Endothelial cell of umbilical vein (primary cell): Measurements from ENCODE around the gene ANGPT4. TPM values are rescaled to one million over a fixed set of nuclear protein-coding genes. Genes with fewer than 3 reads are reported as not detected.

Experiments
- BruUV-seq: library from RNA; stranded (reverse); fragments of 400-500 nt; replicated peaks from 2 replicates; lab custom pipeline; 2021; lab: Mats Ljungman, UMichigan
- CTCF ChIA-PET: fragments of 300-600, 350-600 bp; sonication (Branson Sonifier 250); formaldehyde crosslinking; loops from one replicate; lab custom pipeline; 2021; ENCODE audit warnings: antibody characterized with exemption, inconsistent platforms; lab: Charles Lee
- POLR2A ChIA-PET: fragments of 300-600, 350-600 bp; sonication (Branson Sonifier 250); formaldehyde crosslinking; loops from one replicate; lab custom pipeline; 2021; ENCODE audit warnings: antibody characterized with exemption, inconsistent platforms; lab: Charles Lee
- DNase-seq: peaks from one replicate; pipeline ENCODE4 v3.0.0-alpha.2; 2011; ENCODE audit warnings: low read depth, low spot score
- FAIRE-seq: peaks from 2 replicates; lab custom pipeline; 2011; peaks lifted over from hg19 to GRCh38; lab: Jason Lieb, UNC
- H2AFZ ChIP-seq: 2 replicates; pipeline ENCODE4 v1.6.0; 2012; ENCODE audit warnings: low read depth, low read length, control low read depth, inconsistent platforms
- H3K27ac ChIP-seq: 2 replicates; pipeline ENCODE4 v1.5.1; 2011; ENCODE audit warnings: low read depth, mild to moderate bottlenecking, control low read depth, low read length, moderate library complexity; ENCODE audit not compliant: insufficient read depth
- H3K27me3 ChIP-seq, 2 experiments: 2 replicates each; pipeline versions ENCODE4 v1.6.0 to v1.6.1; 2011; ENCODE audit warnings: low read length in 2 of 2, mixed read lengths in 1 of 2; ENCODE audit not compliant: control insufficient read depth in 2 of 2, insufficient read depth in 2 of 2
- H3K36me3 ChIP-seq, 2 experiments: 2 replicates in 1 of 2; 3 replicates in 1 of 2; pipeline ENCODE4 v1.5.1; 2011; ENCODE audit warnings: low read length in 2 of 2, mild to moderate bottlenecking in 1 of 2, moderate library complexity in 1 of 2; ENCODE audit not compliant: control insufficient read depth in 2 of 2, insufficient read depth in 2 of 2; ENCODE audit errors: extremely low read depth in 1 of 2
- H3K4me1 ChIP-seq: 3 replicates; pipeline ENCODE4 v1.5.1; 2011; ENCODE audit warnings: mild to moderate bottlenecking, low read length; ENCODE audit not compliant: control insufficient read depth, insufficient read depth; ENCODE audit errors: extremely low read depth
- H3K4me2 ChIP-seq: 2 replicates; pipeline ENCODE4 v1.6.1; 2011; ENCODE audit warnings: low read length, control low read depth, mixed read lengths; ENCODE audit not compliant: insufficient read depth
- H3K4me3 ChIP-seq, 3 experiments: fragments of 200-600 bp in 1 of 3; sonication (generic), shearing (Covaris generic) in 1 of 3; replicated peaks in 1 of 3; 2 replicates each; pipeline ENCODE4 v1.5.1; 2011 to 2016; ENCODE audit warnings: control low read depth in 3 of 3, low read length in 3 of 3, mild to moderate bottlenecking in 2 of 3, inconsistent platforms in 1 of 3, low read depth in 1 of 3, moderate library complexity in 1 of 3; ENCODE audit not compliant: insufficient read depth in 1 of 3
- H3K79me2 ChIP-seq: 2 replicates; pipeline ENCODE4 v1.6.0; 2012; ENCODE audit warnings: low read length, inconsistent platforms; ENCODE audit not compliant: control insufficient read depth, insufficient read depth
- H3K9ac ChIP-seq: replicated peaks from 2 replicates; pipeline ENCODE3; 2011; ENCODE audit warnings: low read length, control low read depth; ENCODE audit not compliant: insufficient read depth; ENCODE audit errors: extremely low read depth
- H3K9me1 ChIP-seq: replicated peaks from 3 replicates; pipeline ENCODE4 v1.6.0; 2011; ENCODE audit warnings: mild to moderate bottlenecking, low read length; ENCODE audit not compliant: control insufficient read depth, insufficient read depth; ENCODE audit errors: extremely low read depth
- H3K9me3 ChIP-seq: replicated peaks from 2 replicates; pipeline ENCODE4 v1.5.1; 2012; ENCODE audit warnings: low read length, inconsistent platforms; ENCODE audit not compliant: control insufficient read depth, insufficient read depth
- H4K20me1 ChIP-seq: replicated peaks from 2 replicates; pipeline ENCODE3; 2011; ENCODE audit warnings: mild to moderate bottlenecking, low read length; ENCODE audit not compliant: control insufficient read depth, insufficient read depth; ENCODE audit errors: extremely low read depth
- CTCF ChIP-seq, 2 donors: IDR thresholded peaks; 1 replicate in 1 of 2; 2 replicates in 1 of 2; pipeline ENCODE4 v1.5.1; 2011; ENCODE audit warnings: low read length in 2 of 2, mild to moderate bottlenecking in 2 of 2, moderate library complexity in 2 of 2, control low read depth in 1 of 2, inconsistent platforms in 1 of 2, low read depth in 1 of 2; ENCODE audit not compliant: insufficient read depth in 1 of 2; ENCODE audit errors: extremely low read depth in 1 of 2
- EZH2 ChIP-seq: IDR thresholded peaks from 2 replicates; pipeline ENCODE4 v1.6.1; 2012; ENCODE audit warnings: borderline replicate concordance, low read depth, mild to moderate bottlenecking, moderate library complexity, low read length, inconsistent platforms; ENCODE audit not compliant: severe bottlenecking
- FOS ChIP-seq: IDR thresholded peaks from 2 replicates; pipeline ENCODE4 v1.6.1; 2011; ENCODE audit warnings: mild to moderate bottlenecking, low read length, moderate library complexity, borderline replicate concordance; ENCODE audit not compliant: insufficient read depth
- GATA2 ChIP-seq: IDR thresholded peaks from 2 replicates; pipeline ENCODE4 v1.7.0; 2011; ENCODE audit warnings: low read depth, mild to moderate bottlenecking, moderate library complexity, mixed read lengths, low read length; ENCODE audit not compliant: insufficient read length, insufficient read depth
- JUN ChIP-seq: IDR thresholded peaks from 2 replicates; pipeline ENCODE4 v1.6.1; 2011; ENCODE audit warnings: borderline replicate concordance, low read depth; ENCODE audit not compliant: insufficient read length, insufficient read depth
- MAX ChIP-seq: IDR thresholded peaks from 2 replicates; pipeline ENCODE4 v1.6.1; 2011; ENCODE audit not compliant: insufficient read depth, insufficient read length
- MYC ChIP-seq: IDR thresholded peaks from one replicate; pipeline ENCODE4 v1.6.1; 2011; ENCODE audit warnings: mild to moderate bottlenecking, low read depth, low read length
- POLR2A ChIP-seq: IDR thresholded peaks from 2 replicates; pipeline ENCODE4 v1.6.1; 2012; ENCODE audit warnings: low read depth, mild to moderate bottlenecking, control low read depth, low read length
- POLR2AphosphoS5 ChIP-seq: IDR thresholded peaks from 2 replicates; pipeline ENCODE4 v1.6.1; 2012; ENCODE audit warnings: low read depth, mild to moderate bottlenecking, control low read depth, low read length, moderate library complexity; ENCODE audit not compliant: insufficient read depth
- dilution Hi-C: fragments of 300-500 bp; cut with MboI; formaldehyde crosslinking; loops from one replicate; pipeline ENCODE4 v1.15.0; 2019; ENCODE audit warnings: low sequenced_read_pairs; ENCODE audit not compliant: extremely low pct_ligation_motif_present
- intact Hi-C: fragments of 100-400 bp; cut with micrococcal nuclease; formaldehyde crosslinking; loops from one replicate; pipeline ENCODE4 v1.10.0; 2022
- polyA plus RNA-seq, 4 experiments: library from polyadenylated mRNA; depleted of rRNA in 3 of 4; stranded (reverse) in 3 of 4; unstranded in 1 of 4; fragments of >200 nt; gene quantifications; 2 replicates each; pipeline versions ENCODE4 v1.2.1 to v1.2.3, GENCODE V29; 2011 to 2012; ENCODE audit warnings: missing spikeins in 1 of 4
- total RNA-seq: library from RNA; stranded (reverse); gene quantifications from 2 replicates; pipeline ENCODE4 v1.2.3, GENCODE V29; 2021

Gene ANGPT4
- total and polyA plus RNA-seq, 2 donors (not counting 3 experiments of a cell fraction or from before 2014, with no cell fraction given), result not detected

GRCh38 chr20:887137-887536 lies 29.0 kb downstream of the ANGPT4 start:
- intact Hi-C loops, result loop anchor here (1.0 kb wide), 1 partner anchor 68 kb away; no protein-coding TSS in a partner anchor
- Histone ChIP-seq H3K79me2 (no peaks in the 10 kb centered on the region), H4K20me1 (no peaks in the 10 kb centered on the region), H3K36me3 (no peaks in the 10 kb centered on the region), H3K4me3 (no peak overlapping the region), H3K27ac (no peak overlapping the region), H3K27me3 (peaks cover 10 to 12% of the 10 kb centered on the region in 2 experiments), H3K9me3 (no peaks in the 10 kb centered on the region), H2AFZ (no peak overlapping the region), H3K9me1 (no peaks in the 10 kb centered on the region), H3K9ac (no peak overlapping the region), H3K4me2 (no peak overlapping the region), H3K4me1 (no peaks in the 10 kb centered on the region)
- no peak for DNase-seq
- POLR2A ChIA-PET, result no interaction called here
- no peak for FAIRE-seq
- CTCF ChIA-PET, result interaction anchor here (1.3 kb wide), 1 partner anchor 68 kb away, joined by 4 read pairs; no protein-coding TSS in a partner anchor
- no peak for TF ChIP-seq MAX
- no peak for TF ChIP-seq EZH2
- no peak for TF ChIP-seq CTCF (IDR thresholded peaks at IDR 0.05; ENCODE audit: extremely low read depth in 1 of 2, insufficient read depth in 1 of 2, low read depth in 1 of 2, low read length in 2 of 2)
- no peak for TF ChIP-seq FOS
- no peak for TF ChIP-seq MYC
- no peak for TF ChIP-seq GATA2
- no peak for TF ChIP-seq POLR2A
- TF ChIP-seq JUN, result no peak
- no peak for TF ChIP-seq POLR2AphosphoS5
- BruUV-seq, result no TSS peak
- dilution Hi-C loops, result no loop called here
